K562 (cell line): ENCODE measurements around the gene SYT17. TPM values are rescaled to one million over a fixed set of nuclear protein-coding genes. Genes with fewer than 3 reads are reported as not detected.

Source experiments
- ATAC-seq: fragments of 200-7000 bp; cut with Tn5 transposase; 3 replicates; pipeline ENCODE4 v1.9.1; 2020; ENCODE audit warnings: moderate library complexity
- BruUV-seq: library from RNA; stranded (reverse); fragments of 400-500 nt; replicated peaks from 2 replicates; lab custom pipeline; 2021; lab: Mats Ljungman, UMichigan
- CTCF ChIA-PET: fragments of 300-600 bp; formaldehyde crosslinking; extraction: SDS; loops from one replicate; lab custom pipeline; 2021; ENCODE audit warnings: low intra/inter-chr PET ratio; lab: Yijun Ruan, JAX
- POLR2A ChIA-PET: fragments of 300-600, 350-650 bp; sonication (Branson Sonifier 250); formaldehyde crosslinking; extraction: SDS; loops from one replicate; lab custom pipeline; 2021; ENCODE audit warnings: antibody characterized with exemption, inconsistent platforms; lab: Yijun Ruan, JAX
- DNase-seq, 4 experiments: peaks; one replicate each; pipeline versions ENCODE4 v3.0.0 to v3.0.0-alpha.2; 2011 to 2018; ENCODE audit warnings: low spot score in 3 of 4, mixed read lengths in 3 of 4; ENCODE audit errors: extremely low read depth in 1 of 4
- FAIRE-seq: peaks from 2 replicates; lab custom pipeline; 2011; peaks lifted over from hg19 to GRCh38; lab: Jason Lieb, UNC
- H2AFZ ChIP-seq: 2 replicates; pipeline ENCODE4 v1.6.0; 2011; ENCODE audit warnings: low read depth, low read length, control low read depth, inconsistent platforms
- H3K27ac ChIP-seq: fragments of 200-600 bp; 3 replicates; pipeline ENCODE4 v1.8.0; 2011; ENCODE audit warnings: low read depth, mild to moderate bottlenecking, control low read depth, inconsistent platforms, low read length, moderate library complexity, mixed read lengths; ENCODE audit errors: extremely low read depth
- H3K27me3 ChIP-seq, 2 experiments: fragments of 300-600 bp in 1 of 2; 2 replicates in 1 of 2; 3 replicates in 1 of 2; pipeline versions ENCODE4 v1.6.0 to v1.8.0; 2011; ENCODE audit warnings: inconsistent platforms in 2 of 2, low read length in 2 of 2, mild to moderate bottlenecking in 1 of 2, mixed read lengths in 1 of 2, moderate library complexity in 1 of 2; ENCODE audit not compliant: control insufficient read depth in 2 of 2, insufficient read depth in 2 of 2
- H3K36me3 ChIP-seq: fragments of 300-600 bp; 3 replicates; pipeline ENCODE4 v1.8.0; 2011; ENCODE audit warnings: mild to moderate bottlenecking, low read length, inconsistent platforms; ENCODE audit not compliant: control insufficient read depth, insufficient read depth
- H3K4me1 ChIP-seq, 2 experiments: fragments of 200-600 bp in 1 of 2; replicated peaks in 1 of 2; 2 replicates in 1 of 2; 3 replicates in 1 of 2; pipeline versions ENCODE4 v1.5.1 to v1.8.0; 2011; ENCODE audit warnings: inconsistent platforms in 2 of 2, low read length in 2 of 2, mild to moderate bottlenecking in 1 of 2, mixed read lengths in 1 of 2, moderate library complexity in 1 of 2; ENCODE audit not compliant: control insufficient read depth in 2 of 2, insufficient read depth in 2 of 2
- H3K4me2 ChIP-seq: 2 replicates; pipeline ENCODE4 v1.6.1; 2011; ENCODE audit warnings: low read length, control low read depth, inconsistent platforms, mixed read lengths; ENCODE audit not compliant: insufficient read depth
- H3K4me3 ChIP-seq: fragments of 200-600 bp; sonication (generic), shearing (Covaris generic); 2 replicates; pipeline ENCODE4 v1.5.1; 2016; ENCODE audit warnings: control low read depth, inconsistent platforms
- H3K79me2 ChIP-seq: fragments of 200-600 bp; 3 replicates; pipeline ENCODE4 v1.8.0; 2011; ENCODE audit warnings: low read length, inconsistent platforms; ENCODE audit not compliant: control insufficient read depth, insufficient read depth
- H3K9ac ChIP-seq, 2 experiments: 2 replicates each; pipeline versions ENCODE4 v1.6.0 to v1.6.1; 2011; ENCODE audit warnings: low read depth in 2 of 2, low read length in 2 of 2, control low read depth in 1 of 2, inconsistent platforms in 1 of 2, mild to moderate bottlenecking in 1 of 2, mixed read lengths in 1 of 2; ENCODE audit not compliant: insufficient read depth in 1 of 2
- H3K9me1 ChIP-seq: one replicate; pipeline ENCODE4 v1.6.0; 2011; ENCODE audit warnings: inconsistent platforms, mild to moderate bottlenecking, low read length, moderate library complexity; ENCODE audit not compliant: control insufficient read depth, insufficient read depth
- H3K9me3 ChIP-seq: replicated peaks from 2 replicates; pipeline ENCODE4 v1.5.1; 2011; ENCODE audit warnings: low read depth, low read length, inconsistent platforms; ENCODE audit not compliant: control insufficient read depth, insufficient read depth
- H4K20me1 ChIP-seq: replicated peaks from 2 replicates; pipeline ENCODE4 v1.6.1; 2011; ENCODE audit warnings: low read length, inconsistent platforms, mixed read lengths; ENCODE audit not compliant: control insufficient read depth, insufficient read depth
- ATF7 ChIP-seq: fragments of 450-650 bp; IDR thresholded peaks from 2 replicates; pipeline ENCODE4 v1.7.1; 2014; ENCODE audit warnings: mild to moderate bottlenecking, moderate library complexity
- KLF10 ChIP-seq: fragments of 250-450 bp; sonication (Bioruptor Pico); IDR thresholded peaks from 2 replicates; pipeline ENCODE4 v1.6.1; 2021; ENCODE audit warnings: matching md5 sums
- NR2C1 ChIP-seq, 2 experiments: fragments of 450-650 bp; IDR thresholded peaks; 2 replicates each; pipeline ENCODE4 v1.6.1; 2017; ENCODE audit warnings: mild to moderate bottlenecking in 2 of 2, antibody characterized with exemption in 1 of 2, inconsistent platforms in 1 of 2, missing compliant biosample characterization in 1 of 2, missing genetic modification characterization in 1 of 2
- NR3C1 ChIP-seq: sonication (generic); formaldehyde crosslinking; IDR thresholded peaks from 2 replicates; pipeline ENCODE4 v1.8.1; 2022; ENCODE audit warnings: missing genetic modification reagents
- RBM22 ChIP-seq: fragments of 200-400 bp; formaldehyde crosslinking; IDR thresholded peaks from 2 replicates; pipeline ENCODE4 v1.6.1; 2018; ENCODE audit warnings: low read length, low read depth; ENCODE audit not compliant: poor library complexity, severe bottlenecking
- ZNF398 ChIP-seq: fragments of 250-450 bp; sonication (Bioruptor Pico); IDR thresholded peaks from 2 replicates; pipeline ENCODE4 v1.8.0; 2021; ENCODE audit warnings: moderate library complexity, mild to moderate bottlenecking, inconsistent platforms
- ZNF561 ChIP-seq: fragments of 450-650 bp; formaldehyde crosslinking; conservative IDR thresholded peaks from 2 replicates; pipeline ENCODE4 v1.4.0; 2020; ENCODE audit warnings: mild to moderate bottlenecking, moderate library complexity
- ZNF699 ChIP-seq: fragments of 250-450 bp; sonication (Bioruptor Pico); IDR thresholded peaks from 2 replicates; pipeline ENCODE4 v1.8.0; 2021; ENCODE audit warnings: mild to moderate bottlenecking, moderate library complexity; ENCODE audit not compliant: insufficient replicate concordance
- ZNF764 ChIP-seq: fragments of 250-450 bp; sonication (Bioruptor Pico); IDR thresholded peaks from 2 replicates; pipeline ENCODE4 v1.4.0; 2020; ENCODE audit warnings: low read depth, mild to moderate bottlenecking, moderate library complexity
- WGBS: fragments of 100-300 bp; shearing (Covaris generic); methylation state at CpG from one replicate; pipeline ENCODE4 v1.1.6; 2016; ENCODE audit warnings: low coverage, mixed read lengths; ENCODE audit not compliant: insufficient coverage; ENCODE audit errors: missing lambda C conversion rate; 5-methylcytosine and 5-hydroxymethylcytosine counted together
- in situ Hi-C: fragments of 300-500 bp; cut with MboI; formaldehyde crosslinking; loops from 4 replicates; pipeline ENCODE4 v1.15.0; 2018; ENCODE audit warnings: inconsistent platforms, mixed read lengths
- intact Hi-C: fragments of 100-400 bp; cut with micrococcal nuclease; formaldehyde crosslinking; loops from 2 replicates; pipeline ENCODE4 v1.14.2; 2022
- polyA plus RNA-seq, 8 experiments: library from polyadenylated mRNA; depleted of rRNA in 4 of 8; stranded (reverse) in 5 of 8; unstranded in 3 of 8; fragments of >200 nt; fragmentation: Nextera tagmentation in 2 of 8; fragmentation: Illumina TruSeq in 1 of 8; extraction: Ambion mirVana in 2 of 8; extraction: Trizol in 1 of 8; gene quantifications; 2 replicates each; pipeline versions ENCODE4 v1.2.1 to v1.2.3, GENCODE V29; 2011 to 2014; ENCODE audit warnings: inconsistent platforms in 1 of 8, missing spikeins in 1 of 8
- total RNA-seq, 7 experiments: library from RNA; depleted of rRNA in 6 of 7; stranded (reverse); fragments of >200 nt in 6 of 7; fragmentation: Illumina TruSeq in 2 of 7; extraction: Trizol in 2 of 7; gene quantifications; 2 replicates each; pipeline versions ENCODE4 v1.2.1 to v1.2.3, GENCODE V29; 2011 to 2021; ENCODE audit warnings: low replicate concordance in 1 of 7
- TF ChIP-seq, protein P1 (sequence below): fragments of 450-650 bp; IDR thresholded peaks from 2 replicates; pipeline ENCODE4 v1.6.1; 2016; ENCODE audit warnings: low read depth
- TF ChIP-seq, protein P2 (sequence below), 2 experiments: fragments of 450-650 bp in 1 of 2; sonication (generic) in 1 of 2; formaldehyde crosslinking in 1 of 2; IDR thresholded peaks in 1 of 2; conservative IDR thresholded peaks in 1 of 2; 2 replicates each; pipeline versions ENCODE4 v1.6.1 to v1.8.1; 2016 to 2023; ENCODE audit warnings: mild to moderate bottlenecking in 2 of 2, moderate library complexity in 2 of 2, inconsistent platforms in 1 of 2, missing genetic modification reagents in 1 of 2

Gene SYT17
- total and polyA plus RNA-seq, 9 of the 15 experiments (the other 6 are each of a cell fraction or from before 2014, with no cell fraction given), result not detected

DNA sequence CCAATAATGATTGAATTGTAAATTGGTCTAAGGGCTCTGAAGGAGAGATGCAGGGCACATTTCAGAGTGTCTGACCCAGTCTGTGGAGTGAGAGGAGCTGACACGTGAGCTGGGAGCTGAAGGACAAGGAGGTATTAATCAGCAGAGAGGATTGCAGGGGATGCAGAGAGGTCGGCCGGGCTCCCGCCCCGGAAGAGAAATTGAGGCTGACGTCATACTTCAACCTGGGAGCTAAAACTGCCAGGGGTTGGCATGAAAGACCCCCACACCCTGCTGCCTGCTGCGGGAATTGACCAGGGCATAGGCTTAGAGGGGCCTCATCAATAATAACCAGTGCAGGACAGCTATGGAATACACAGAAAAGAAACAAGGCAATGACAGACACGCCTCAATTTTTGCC lies 63.8 kb downstream of the SYT17 start:
- no peak overlapping the region for H3K27ac ChIP-seq
- CTCF ChIA-PET, result no interaction called here

More for the DNA sequence above, 63.8 kb downstream of the SYT17 start:
- 0% methylated on average over 8 of the region's 8 CpGs for WGBS
- no peaks in the 10 kb centered on the region for H3K9me1 ChIP-seq
- H3K4me3 ChIP-seq, result no peak overlapping the region
- intact Hi-C loops, result no loop called here
- no peaks in the 10 kb centered on the region for H3K79me2 ChIP-seq
- H2AFZ ChIP-seq, result no peak overlapping the region
- BruUV-seq, result no TSS peak
- DNase-seq, result no peak
- H4K20me1 ChIP-seq, result no peaks in the 10 kb centered on the region
- no peaks in the 10 kb centered on the region for H3K36me3 ChIP-seq
- H3K4me1 ChIP-seq, result no peaks in the 10 kb centered on the region
- FAIRE-seq, result no peak
- H3K9me3 ChIP-seq, result 0 out of 2 replicates have a peak, but pooled peaks cover 1% of the 10 kb centered on the region
- POLR2A ChIA-PET, result no interaction called here
- H3K27me3 ChIP-seq, result peaks cover 3 to 8% of the 10 kb centered on the region in 2 experiments; a peak in 2 of 5 replicates
- H3K9ac ChIP-seq, result no peak overlapping the region
- no peak overlapping the region for H3K4me2 ChIP-seq
- in situ Hi-C loops, result no loop called here
- TF ChIP-seq ZNF699 (no peak), ZNF764 (CRISPR knock-in tag) (no peak), NR2C1 (IDR thresholded peaks at IDR 0.05) (no peak), NR2C1 (tag; IDR thresholded peaks at IDR 0.05) (no peak), KLF10 (CRISPR knock-in tag) (no peak), ATF7 (peak; percentile 49; the same call in 1 of the 2 replicates), ZNF561 (no peak), ZNF398 (CRISPR knock-in tag) (no peak), RBM22 (no peak), NR3C1 (no peak)
- TF ChIP-seq, protein P1, sequence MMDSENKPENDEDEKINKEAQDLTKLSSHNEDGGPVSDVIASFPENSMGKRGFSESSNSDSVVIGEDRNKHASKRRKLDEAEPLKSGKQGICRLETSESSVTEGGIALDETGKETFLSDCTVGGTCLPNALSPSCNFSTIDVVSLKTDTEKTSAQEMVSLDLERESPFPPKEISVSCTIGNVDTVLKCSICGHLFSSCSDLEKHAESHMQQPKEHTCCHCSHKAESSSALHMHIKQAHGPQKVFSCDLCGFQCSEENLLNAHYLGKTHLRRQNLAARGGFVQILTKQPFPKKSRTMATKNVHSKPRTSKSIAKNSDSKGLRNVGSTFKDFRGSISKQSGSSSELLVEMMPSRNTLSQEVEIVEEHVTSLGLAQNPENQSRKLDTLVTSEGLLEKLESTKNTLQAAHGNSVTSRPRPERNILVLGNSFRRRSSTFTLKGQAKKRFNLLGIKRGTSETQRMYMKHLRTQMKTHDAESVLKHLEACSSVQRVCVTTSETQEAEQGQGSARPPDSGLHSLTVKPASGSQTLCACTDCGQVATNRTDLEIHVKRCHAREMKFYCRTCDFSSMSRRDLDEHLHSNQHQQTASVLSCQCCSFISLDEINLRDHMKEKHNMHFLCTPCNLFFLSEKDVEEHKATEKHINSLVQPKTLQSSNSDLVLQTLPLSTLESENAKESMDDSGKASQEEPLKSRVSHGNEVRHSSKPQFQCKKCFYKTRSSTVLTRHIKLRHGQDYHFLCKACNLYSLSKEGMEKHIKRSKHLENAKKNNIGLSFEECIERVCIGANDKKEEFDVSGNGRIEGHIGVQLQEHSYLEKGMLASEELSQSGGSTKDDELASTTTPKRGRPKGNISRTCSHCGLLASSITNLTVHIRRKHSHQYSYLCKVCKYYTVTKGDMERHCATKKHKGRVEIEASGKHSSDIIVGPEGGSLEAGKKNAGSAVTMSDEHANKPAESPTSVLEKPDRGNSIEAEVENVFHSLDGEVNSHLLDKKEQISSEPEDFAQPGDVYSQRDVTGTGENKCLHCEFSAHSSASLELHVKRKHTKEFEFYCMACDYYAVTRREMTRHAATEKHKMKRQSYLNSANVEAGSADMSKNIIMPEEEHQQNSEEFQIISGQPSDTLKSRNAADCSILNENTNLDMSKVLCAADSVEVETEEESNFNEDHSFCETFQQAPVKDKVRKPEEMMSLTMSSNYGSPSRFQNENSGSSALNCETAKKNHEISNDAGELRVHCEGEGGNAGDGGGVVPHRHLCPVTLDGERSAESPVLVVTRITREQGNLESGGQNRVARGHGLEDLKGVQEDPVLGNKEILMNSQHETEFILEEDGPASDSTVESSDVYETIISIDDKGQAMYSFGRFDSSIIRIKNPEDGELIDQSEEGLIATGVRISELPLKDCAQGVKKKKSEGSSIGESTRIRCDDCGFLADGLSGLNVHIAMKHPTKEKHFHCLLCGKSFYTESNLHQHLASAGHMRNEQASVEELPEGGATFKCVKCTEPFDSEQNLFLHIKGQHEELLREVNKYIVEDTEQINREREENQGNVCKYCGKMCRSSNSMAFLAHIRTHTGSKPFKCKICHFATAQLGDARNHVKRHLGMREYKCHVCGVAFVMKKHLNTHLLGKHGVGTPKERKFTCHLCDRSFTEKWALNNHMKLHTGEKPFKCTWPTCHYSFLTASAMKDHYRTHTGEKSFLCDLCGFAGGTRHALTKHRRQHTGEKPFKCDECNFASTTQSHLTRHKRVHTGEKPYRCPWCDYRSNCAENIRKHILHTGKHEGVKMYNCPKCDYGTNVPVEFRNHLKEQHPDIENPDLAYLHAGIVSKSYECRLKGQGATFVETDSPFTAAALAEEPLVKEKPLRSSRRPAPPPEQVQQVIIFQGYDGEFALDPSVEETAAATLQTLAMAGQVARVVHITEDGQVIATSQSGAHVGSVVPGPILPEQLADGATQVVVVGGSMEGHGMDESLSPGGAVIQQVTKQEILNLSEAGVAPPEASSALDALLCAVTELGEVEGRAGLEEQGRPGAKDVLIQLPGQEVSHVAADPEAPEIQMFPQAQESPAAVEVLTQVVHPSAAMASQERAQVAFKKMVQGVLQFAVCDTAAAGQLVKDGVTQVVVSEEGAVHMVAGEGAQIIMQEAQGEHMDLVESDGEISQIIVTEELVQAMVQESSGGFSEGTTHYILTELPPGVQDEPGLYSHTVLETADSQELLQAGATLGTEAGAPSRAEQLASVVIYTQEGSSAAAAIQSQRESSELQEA, result no peak
- TF ChIP-seq, protein P2, sequence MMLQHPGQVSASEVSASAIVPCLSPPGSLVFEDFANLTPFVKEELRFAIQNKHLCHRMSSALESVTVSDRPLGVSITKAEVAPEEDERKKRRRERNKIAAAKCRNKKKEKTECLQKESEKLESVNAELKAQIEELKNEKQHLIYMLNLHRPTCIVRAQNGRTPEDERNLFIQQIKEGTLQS (IDR thresholded peaks at IDR 0.05), result 0 out of 2 replicates have a peak, but pooled peaks have one; percentile 22
- TF ChIP-seq, protein P2 (CRISPR knock-in tag; conservative IDR thresholded peaks at IDR 0.05), result no peak
- no peak for ATAC-seq
